GM19099 (cell line): Measurements from ENCODE around the gene AKR1C4.

Source experiments
- POLR2A ChIP-seq: IDR thresholded peaks from 3 replicates; pipeline ENCODE4 v1.6.1; 2011; ENCODE audit warnings: low read depth; ENCODE audit not compliant: insufficient read length; ENCODE audit errors: extremely low read depth

The AKR1C4 gene

GRCh38 chr10:5259132-5259951 lies 62.7 kb downstream of the AKR1C4 start:
- TF ChIP-seq POLR2A: no peak

- TF ChIP-seq POLR2A: no peak
Observed at GRCh38 chr10:5259952-5260578, 63.4 kb downstream of the AKR1C4 start.

- no peak for TF ChIP-seq POLR2A
Observed at GRCh38 chr10:5260828-5261227, 64.2 kb downstream of the AKR1C4 start.

GRCh38 chr10:5265139-5265538 lies 68.5 kb downstream of the AKR1C4 start:
- TF ChIP-seq POLR2A: no peak

- no peak for TF ChIP-seq POLR2A
Observed at GRCh38 chr10:5266351-5266750, 69.7 kb downstream of the AKR1C4 start.

GRCh38 chr10:5266804-5267203 lies 70.2 kb downstream of the AKR1C4 start:
- TF ChIP-seq POLR2A: no peak

- TF ChIP-seq POLR2A: no peak
Observed at GRCh38 chr10:5268234-5268633, 71.6 kb downstream of the AKR1C4 start.
